HepG2 (cell line): ENCODE results near the gene MIEF1. TPM values are rescaled to one million over a fixed set of nuclear protein-coding genes. Genes with fewer than 3 reads are reported as not detected.

Source experiments
- ARNT2 ChIP-seq: sonication (generic); formaldehyde crosslinking; IDR thresholded peaks from 2 replicates; pipeline ENCODE4 v1.8.0; 2022; ENCODE audit warnings: mild to moderate bottlenecking, low read depth, missing genetic modification reagents, moderate library complexity
- ATF1 ChIP-seq: IDR thresholded peaks from 2 replicates; pipeline ENCODE4 v1.6.1; 2016; ENCODE audit warnings: mild to moderate bottlenecking, control low read depth
- BRCA1 ChIP-seq: sonication (generic); formaldehyde crosslinking; IDR thresholded peaks from 2 replicates; pipeline ENCODE4 v1.4.0; 2020; ENCODE audit warnings: missing genetic modification reagents
- HOMEZ ChIP-seq: IDR thresholded peaks from 2 replicates; pipeline ENCODE4 v1.6.1; 2016; ENCODE audit warnings: low read depth
- IRF2 ChIP-seq: IDR thresholded peaks from 2 replicates; pipeline ENCODE4 v1.6.1; 2018; ENCODE audit warnings: missing genetic modification reagents, missing compliant biosample characterization
- KLF12 ChIP-seq: sonication (generic); formaldehyde crosslinking; IDR thresholded peaks from 2 replicates; pipeline ENCODE4 v1.4.0; 2020; ENCODE audit warnings: missing genetic modification reagents, borderline replicate concordance
- LCORL ChIP-seq, 2 experiments: fragments of 450-650 bp in 1 of 2; sonication (generic) in 1 of 2; formaldehyde crosslinking in 1 of 2; IDR thresholded peaks; 2 replicates each; pipeline versions ENCODE4 v1.5.0 to v1.6.1; 2017 to 2020; ENCODE audit warnings: antibody characterized with exemption in 1 of 2, missing genetic modification reagents in 1 of 2
- MEF2D ChIP-seq: sonication (generic); formaldehyde crosslinking; IDR thresholded peaks from 2 replicates; pipeline ENCODE4 v1.5.1; 2020; ENCODE audit warnings: mild to moderate bottlenecking, missing genetic modification reagents
- MZF1 ChIP-seq: sonication (generic); formaldehyde crosslinking; IDR thresholded peaks from 2 replicates; pipeline ENCODE4 v1.8.1; 2023; ENCODE audit warnings: mild to moderate bottlenecking, missing genetic modification reagents, borderline replicate concordance
- NFATC3 ChIP-seq: sonication (generic); formaldehyde crosslinking; IDR thresholded peaks from 2 replicates; pipeline ENCODE4 v1.5.1; 2020; ENCODE audit warnings: mild to moderate bottlenecking, missing genetic modification reagents
- NFKB2 ChIP-seq: sonication (generic); formaldehyde crosslinking; IDR thresholded peaks from 2 replicates; pipeline ENCODE4 v1.4.0; 2020; ENCODE audit warnings: missing genetic modification reagents, borderline replicate concordance
- NR3C1 ChIP-seq: sonication (generic); formaldehyde crosslinking; IDR thresholded peaks from 2 replicates; pipeline ENCODE4 v1.4.0; 2020; ENCODE audit warnings: missing genetic modification reagents
- RXRB ChIP-seq: IDR thresholded peaks from 2 replicates; pipeline ENCODE4 v1.6.1; 2016; ENCODE audit warnings: borderline replicate concordance, missing genetic modification reagents, missing compliant biosample characterization
- SNRNP70 ChIP-seq: fragments of 200-400 bp; formaldehyde crosslinking; IDR thresholded peaks from 2 replicates; pipeline ENCODE4 v1.6.1; 2017; ENCODE audit warnings: mild to moderate bottlenecking, low read depth, low read length, moderate library complexity
- SOX13 ChIP-seq, 3 experiments: fragments of 450-650 bp in 1 of 3; sonication (generic) in 1 of 3; formaldehyde crosslinking in 1 of 3; IDR thresholded peaks in 2 of 3; conservative IDR thresholded peaks in 1 of 3; 2 replicates each; pipeline versions ENCODE4 v1.5.0 to v1.6.1; 2016 to 2020; ENCODE audit warnings: antibody characterized with exemption in 1 of 3, mild to moderate bottlenecking in 1 of 3, missing compliant biosample characterization in 1 of 3, missing genetic modification reagents in 1 of 3, moderate library complexity in 1 of 3
- SP140L ChIP-seq: sonication (generic); formaldehyde crosslinking; IDR thresholded peaks from 2 replicates; pipeline ENCODE4 v1.4.0; 2020; ENCODE audit warnings: missing genetic modification reagents, borderline replicate concordance
- TRAFD1 ChIP-seq: sonication (generic); formaldehyde crosslinking; IDR thresholded peaks from 2 replicates; pipeline ENCODE4 v1.5.1; 2020; ENCODE audit warnings: missing genetic modification reagents, mild to moderate bottlenecking, borderline replicate concordance
- ZNF367 ChIP-seq: sonication (generic); formaldehyde crosslinking; IDR thresholded peaks from 2 replicates; pipeline ENCODE4 v1.4.0; 2020; ENCODE audit warnings: missing genetic modification reagents, borderline replicate concordance
- ZNF543 ChIP-seq: sonication (generic); formaldehyde crosslinking; IDR thresholded peaks from 2 replicates; pipeline ENCODE4 v1.4.0; 2020; ENCODE audit warnings: mild to moderate bottlenecking, missing genetic modification reagents
- polyA plus RNA-seq, 8 experiments: library from polyadenylated mRNA; depleted of rRNA in 3 of 8; stranded (reverse) in 7 of 8; unstranded in 1 of 8; fragments of >200 nt; fragmentation: Illumina TruSeq in 4 of 8; extraction: Trizol in 4 of 8; gene quantifications; 2 replicates each; pipeline versions ENCODE4 v1.2.1 to v1.2.3, GENCODE V29; 2011 to 2016; ENCODE audit warnings: low read depth in 4 of 8, missing spikeins in 1 of 8, mixed read lengths in 1 of 8; ENCODE audit not compliant: insufficient read depth in 1 of 8
- total RNA-seq, 5 experiments: library from RNA; depleted of rRNA; stranded (reverse); fragments of >200 nt; fragmentation: Illumina TruSeq; extraction: Trizol; gene quantifications; 2 replicates each; pipeline ENCODE4 v1.2.3, GENCODE V29; 2016; ENCODE audit warnings: low read depth in 1 of 5
- TF ChIP-seq, protein P1 (sequence below): sonication (generic); formaldehyde crosslinking; IDR thresholded peaks from 2 replicates; pipeline ENCODE4 v1.4.0; 2020; ENCODE audit warnings: missing genetic modification reagents
- TF ChIP-seq, protein P2 (sequence below): sonication (generic); formaldehyde crosslinking; IDR thresholded peaks from 2 replicates; pipeline ENCODE4 v1.4.0; 2020; ENCODE audit warnings: missing genetic modification reagents, borderline replicate concordance
- TF ChIP-seq, protein P3 (sequence below): sonication (generic); formaldehyde crosslinking; IDR thresholded peaks from 2 replicates; pipeline ENCODE4 v1.4.0; 2020; ENCODE audit warnings: missing genetic modification reagents, borderline replicate concordance

MIEF1 gene
- total and polyA plus RNA-seq, 2 of the 13 experiments (the other 11 are each of a cell fraction or from before 2014, with no cell fraction given), result 21.7 to 34.8 TPM

DNA sequence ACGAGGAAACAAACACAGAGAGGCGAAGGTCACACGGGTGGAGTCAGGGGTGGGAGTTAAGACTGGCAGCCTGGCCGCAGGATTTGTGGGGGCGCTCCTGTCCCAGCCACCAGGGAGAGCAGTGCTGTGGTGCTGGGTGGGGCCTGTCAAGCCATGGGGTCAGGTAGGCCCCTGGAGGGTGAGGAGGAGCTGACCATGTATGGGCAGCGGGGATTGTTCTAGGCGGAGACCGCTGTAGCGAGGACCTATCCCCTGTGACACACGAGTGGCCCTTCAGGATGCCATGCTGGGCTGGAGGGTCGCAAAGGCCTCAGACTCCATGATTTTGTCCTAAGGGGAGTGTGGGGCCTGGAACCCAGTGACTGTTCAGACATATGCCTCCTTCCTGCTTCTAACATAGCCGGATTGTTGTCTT is 32.0 kb downstream of the MIEF1 start (continued):
- TF ChIP-seq TRAFD1 (no peak), HOMEZ (CRISPR knock-in tag) (no peak), NFKB2 (CRISPR knock-in tag) (no peak), MEF2D (CRISPR knock-in tag) (no peak), LCORL (IDR thresholded peaks at IDR 0.05) (no peak), LCORL (CRISPR knock-in tag; IDR thresholded peaks at IDR 0.05) (no peak), KLF12 (CRISPR knock-in tag) (peak; percentile 82; the same call in 1 of the 2 replicates), ATF1 (no peak), ARNT2 (CRISPR knock-in tag) (no peak), SNRNP70 (no peak), MZF1 (CRISPR knock-in tag) (no peak), BRCA1 (CRISPR knock-in tag) (no peak), NFATC3 (CRISPR knock-in tag) (no peak), RXRB (CRISPR knock-in tag) (no peak), NR3C1 (CRISPR knock-in tag) (no peak), ZNF543 (CRISPR knock-in tag) (no peak), ZNF367 (CRISPR knock-in tag) (no peak), IRF2 (CRISPR knock-in tag) (0 out of 2 replicates have a peak, but pooled peaks have one; percentile 22), SP140L (CRISPR knock-in tag) (no peak), SOX13 (IDR thresholded peaks at IDR 0.05) (no peak), SOX13 (CRISPR knock-in tag; conservative IDR thresholded peaks at IDR 0.05 in 1 of 2, IDR thresholded peaks at IDR 0.05 in 1 of 2) (no peak; a peak in 2 of 4 replicates)
- TF ChIP-seq, protein P1, sequence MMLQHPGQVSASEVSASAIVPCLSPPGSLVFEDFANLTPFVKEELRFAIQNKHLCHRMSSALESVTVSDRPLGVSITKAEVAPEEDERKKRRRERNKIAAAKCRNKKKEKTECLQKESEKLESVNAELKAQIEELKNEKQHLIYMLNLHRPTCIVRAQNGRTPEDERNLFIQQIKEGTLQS, result no peak
- TF ChIP-seq, protein P2, sequence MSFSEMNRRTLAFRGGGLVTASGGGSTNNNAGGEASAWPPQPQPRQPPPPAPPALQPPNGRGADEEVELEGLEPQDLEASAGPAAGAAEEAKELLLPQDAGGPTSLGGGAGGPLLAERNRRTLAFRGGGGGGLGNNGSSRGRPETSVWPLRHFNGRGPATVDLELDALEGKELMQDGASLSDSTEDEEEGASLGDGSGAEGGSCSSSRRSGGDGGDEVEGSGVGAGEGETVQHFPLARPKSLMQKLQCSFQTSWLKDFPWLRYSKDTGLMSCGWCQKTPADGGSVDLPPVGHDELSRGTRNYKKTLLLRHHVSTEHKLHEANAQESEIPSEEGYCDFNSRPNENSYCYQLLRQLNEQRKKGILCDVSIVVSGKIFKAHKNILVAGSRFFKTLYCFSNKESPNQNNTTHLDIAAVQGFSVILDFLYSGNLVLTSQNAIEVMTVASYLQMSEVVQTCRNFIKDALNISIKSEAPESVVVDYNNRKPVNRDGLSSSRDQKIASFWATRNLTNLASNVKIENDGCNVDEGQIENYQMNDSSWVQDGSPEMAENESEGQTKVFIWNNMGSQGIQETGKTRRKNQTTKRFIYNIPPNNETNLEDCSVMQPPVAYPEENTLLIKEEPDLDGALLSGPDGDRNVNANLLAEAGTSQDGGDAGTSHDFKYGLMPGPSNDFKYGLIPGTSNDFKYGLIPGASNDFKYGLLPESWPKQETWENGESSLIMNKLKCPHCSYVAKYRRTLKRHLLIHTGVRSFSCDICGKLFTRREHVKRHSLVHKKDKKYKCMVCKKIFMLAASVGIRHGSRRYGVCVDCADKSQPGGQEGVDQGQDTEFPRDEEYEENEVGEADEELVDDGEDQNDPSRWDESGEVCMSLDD, result no peak
- TF ChIP-seq, protein P3, sequence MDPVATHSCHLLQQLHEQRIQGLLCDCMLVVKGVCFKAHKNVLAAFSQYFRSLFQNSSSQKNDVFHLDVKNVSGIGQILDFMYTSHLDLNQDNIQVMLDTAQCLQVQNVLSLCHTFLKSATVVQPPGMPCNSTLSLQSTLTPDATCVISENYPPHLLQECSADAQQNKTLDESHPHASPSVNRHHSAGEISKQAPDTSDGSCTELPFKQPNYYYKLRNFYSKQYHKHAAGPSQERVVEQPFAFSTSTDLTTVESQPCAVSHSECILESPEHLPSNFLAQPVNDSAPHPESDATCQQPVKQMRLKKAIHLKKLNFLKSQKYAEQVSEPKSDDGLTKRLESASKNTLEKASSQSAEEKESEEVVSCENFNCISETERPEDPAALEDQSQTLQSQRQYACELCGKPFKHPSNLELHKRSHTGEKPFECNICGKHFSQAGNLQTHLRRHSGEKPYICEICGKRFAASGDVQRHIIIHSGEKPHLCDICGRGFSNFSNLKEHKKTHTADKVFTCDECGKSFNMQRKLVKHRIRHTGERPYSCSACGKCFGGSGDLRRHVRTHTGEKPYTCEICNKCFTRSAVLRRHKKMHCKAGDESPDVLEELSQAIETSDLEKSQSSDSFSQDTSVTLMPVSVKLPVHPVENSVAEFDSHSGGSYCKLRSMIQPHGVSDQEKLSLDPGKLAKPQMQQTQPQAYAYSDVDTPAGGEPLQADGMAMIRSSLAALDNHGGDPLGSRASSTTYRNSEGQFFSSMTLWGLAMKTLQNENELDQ, result no peak
